Transverse colon (tissue), 4 donors: ENCODE measurements around the gene LILRA6. TPM values are rescaled to one million over a fixed set of nuclear protein-coding genes. Genes with fewer than 3 reads are reported as not detected.
"Not testable (repeated sequence)": the region's sequence is repeated elsewhere in the genome, so short reads cannot be mapped to it uniquely, and the experiment has no call there.

ENCODE experiments used
- DNase-seq: peaks from one replicate; pipeline ENCODE4 v3.0.0-alpha.2; 2019
- H3K27ac ChIP-seq, 4 donors: fragments of 200-600 bp; sonication (generic); 2 replicates each; pipeline ENCODE4 v1.5.1; 2016 to 2018; ENCODE audit warnings: inconsistent platforms in 4 of 4
- H3K27me3 ChIP-seq: fragments of 200-600 bp; sonication (generic); 2 replicates; pipeline ENCODE4 v1.5.1; 2017; ENCODE audit warnings: inconsistent platforms
- H3K36me3 ChIP-seq, 4 donors: fragments of 200-600 bp; sonication (generic); 2 replicates each; pipeline ENCODE4 v1.5.1; 2017 to 2019; ENCODE audit warnings: inconsistent platforms in 4 of 4
- H3K4me1 ChIP-seq, 4 donors: fragments of 200-600 bp; sonication (generic); 2 replicates each; pipeline ENCODE4 v1.5.1; 2017 to 2020; ENCODE audit warnings: inconsistent platforms in 4 of 4
- H3K4me3 ChIP-seq, 4 donors: fragments of 200-600 bp; sonication (generic); 1 replicate in 1 of 4; 2 replicates in 3 of 4; pipeline versions ENCODE4 v1.5.1 to v1.6.1; 2017 to 2019; ENCODE audit warnings: inconsistent platforms in 4 of 4
- H3K9me3 ChIP-seq, 2 donors: fragments of 200-600 bp; sonication (generic); 2 replicates each; pipeline ENCODE4 v1.5.1; 2017 to 2019; ENCODE audit warnings: inconsistent platforms in 2 of 2
- EP300 ChIP-seq: sonication (generic); formaldehyde crosslinking; IDR thresholded peaks from one replicate; pipeline ENCODE4 v1.6.1; 2017; ENCODE audit warnings: antibody characterized with exemption, low read depth
- POLR2A ChIP-seq: fragments of 450-650 bp; IDR thresholded peaks from one replicate; pipeline ENCODE4 v1.6.1; 2016; ENCODE audit warnings: antibody characterized with exemption, mild to moderate bottlenecking, moderate library complexity
- POLR2AphosphoS5 ChIP-seq, 3 donors: sonication (generic); formaldehyde crosslinking; IDR thresholded peaks; one replicate each; pipeline ENCODE4 v1.6.1; 2016; ENCODE audit warnings: antibody characterized with exemption in 3 of 3
- WGBS, 2 donors: methylation state at CpG; one replicate each; pipeline ENCODE4 v1.1.5; 2018; ENCODE audit warnings: low coverage in 1 of 2; 5-methylcytosine and 5-hydroxymethylcytosine counted together
- in situ Hi-C, 4 donors: fragments of 200-750 bp; cut with MboI; loops; one replicate each; pipeline versions ENCODE4 v1.15.0 to v1.15.1; 2017; ENCODE audit warnings: low sequenced_read_pairs in 3 of 4, low pct_ligation_motif_present in 1 of 4, low pct_unique_long_range_greater_than_20kb in 1 of 4
- intact Hi-C: fragments of 100-400 bp; cut with DNase I; formaldehyde crosslinking; loops from one replicate; pipeline ENCODE4 v1.15.1; 2023; ENCODE audit warnings: low total_unique reads
- total RNA-seq, 4 donors: library from RNA; depleted of rRNA; stranded (reverse); fragments of >200 nt; gene quantifications; one replicate each; pipeline ENCODE4 v1.1.0, GENCODE V29; 2016
- TF ChIP-seq, protein P1 (sequence below), 5 experiments: fragments of 200-600 bp in 3 of 5; fragments of 450-650 bp in 2 of 5; sonication (generic) in 3 of 5; IDR thresholded peaks; 1 replicate in 2 of 5; 2 replicates in 3 of 5; pipeline ENCODE4 v1.5.1; 2016 to 2017; ENCODE audit warnings: antibody characterized with exemption in 5 of 5, inconsistent platforms in 3 of 5, mild to moderate bottlenecking in 2 of 5, moderate library complexity in 1 of 5

The LILRA6 gene
- total RNA-seq, 4 donors from 2014 or later: 0.79 to 1.4 (median 1.1) TPM; not detected in 1

GRCh38 chr19:54275951-54276350 lies 33.4 kb upstream of the LILRA6 start:
- in situ Hi-C loops: no loop called here
- intact Hi-C loops: no loop called here
- 47% methylated on average over 2 of the region's 9 CpGs; no CpG with 5 or more reads in 1 of the 2 donors for WGBS, 2 donors
- no peak overlapping the region for H3K27ac ChIP-seq
- H3K27me3 ChIP-seq: no peaks in the 10 kb centered on the region
- H3K9me3 ChIP-seq: no peaks in the 10 kb centered on the region
- no peak for DNase-seq
- H3K4me1 ChIP-seq: no peaks in the 10 kb centered on the region
- H3K36me3 ChIP-seq: no peaks in the 10 kb centered on the region
- no peak overlapping the region for H3K4me3 ChIP-seq
- no peak for TF ChIP-seq POLR2A
- TF ChIP-seq, protein P1, sequence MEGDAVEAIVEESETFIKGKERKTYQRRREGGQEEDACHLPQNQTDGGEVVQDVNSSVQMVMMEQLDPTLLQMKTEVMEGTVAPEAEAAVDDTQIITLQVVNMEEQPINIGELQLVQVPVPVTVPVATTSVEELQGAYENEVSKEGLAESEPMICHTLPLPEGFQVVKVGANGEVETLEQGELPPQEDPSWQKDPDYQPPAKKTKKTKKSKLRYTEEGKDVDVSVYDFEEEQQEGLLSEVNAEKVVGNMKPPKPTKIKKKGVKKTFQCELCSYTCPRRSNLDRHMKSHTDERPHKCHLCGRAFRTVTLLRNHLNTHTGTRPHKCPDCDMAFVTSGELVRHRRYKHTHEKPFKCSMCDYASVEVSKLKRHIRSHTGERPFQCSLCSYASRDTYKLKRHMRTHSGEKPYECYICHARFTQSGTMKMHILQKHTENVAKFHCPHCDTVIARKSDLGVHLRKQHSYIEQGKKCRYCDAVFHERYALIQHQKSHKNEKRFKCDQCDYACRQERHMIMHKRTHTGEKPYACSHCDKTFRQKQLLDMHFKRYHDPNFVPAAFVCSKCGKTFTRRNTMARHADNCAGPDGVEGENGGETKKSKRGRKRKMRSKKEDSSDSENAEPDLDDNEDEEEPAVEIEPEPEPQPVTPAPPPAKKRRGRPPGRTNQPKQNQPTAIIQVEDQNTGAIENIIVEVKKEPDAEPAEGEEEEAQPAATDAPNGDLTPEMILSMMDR (IDR thresholded peaks at IDR 0.05): no peak
- TF ChIP-seq POLR2AphosphoS5 (IDR thresholded peaks at IDR 0.05): no peak
- no peak for TF ChIP-seq EP300

GRCh38 chr19:54274516-54274915 lies 31.9 kb upstream of the LILRA6 start:
- H3K27me3 ChIP-seq, in situ Hi-C loops, H3K4me3 ChIP-seq, H3K27ac ChIP-seq, H3K9me3 ChIP-seq, intact Hi-C loops, H3K4me1 ChIP-seq, DNase-seq, H3K36me3 ChIP-seq: not testable (repeated sequence)
- WGBS, 2 donors: 64% methylated on average over 6 of the region's 9 CpGs; no CpG with 5 or more reads in 1 of the 2 donors

GRCh38 chr19:54273821-54274220 lies 31.2 kb upstream of the LILRA6 start:
- intact Hi-C loops: no loop called here
- no peak for TF ChIP-seq POLR2A
- TF ChIP-seq POLR2AphosphoS5 (IDR thresholded peaks at IDR 0.05): no peak
- TF ChIP-seq, protein P1 (IDR thresholded peaks at IDR 0.05): no peak
- no peak for TF ChIP-seq EP300
- in situ Hi-C loops: no loop called here
- no peaks in the 10 kb centered on the region for H3K4me1 ChIP-seq
- DNase-seq: no peak
- WGBS, 2 donors: 25 to 32% methylated on average over 3 of the region's 3 CpGs
- peaks cover 5% of the 10 kb centered on the region for H3K27me3 ChIP-seq
- H3K9me3 ChIP-seq: no peaks in the 10 kb centered on the region
- no peak overlapping the region for H3K27ac ChIP-seq
- no peak overlapping the region for H3K4me3 ChIP-seq
- H3K36me3 ChIP-seq: no peaks in the 10 kb centered on the region

GRCh38 chr19:54272181-54272580 lies 29.6 kb upstream of the LILRA6 start:
- H3K9me3 ChIP-seq, H3K27ac ChIP-seq, intact Hi-C loops, H3K27me3 ChIP-seq, H3K4me1 ChIP-seq, H3K36me3 ChIP-seq, H3K4me3 ChIP-seq, DNase-seq, in situ Hi-C loops: not testable (repeated sequence)
- WGBS, 2 donors: 47% methylated on average over 5 of the region's 5 CpGs; no CpG with 5 or more reads in 1 of the 2 donors

DNA sequence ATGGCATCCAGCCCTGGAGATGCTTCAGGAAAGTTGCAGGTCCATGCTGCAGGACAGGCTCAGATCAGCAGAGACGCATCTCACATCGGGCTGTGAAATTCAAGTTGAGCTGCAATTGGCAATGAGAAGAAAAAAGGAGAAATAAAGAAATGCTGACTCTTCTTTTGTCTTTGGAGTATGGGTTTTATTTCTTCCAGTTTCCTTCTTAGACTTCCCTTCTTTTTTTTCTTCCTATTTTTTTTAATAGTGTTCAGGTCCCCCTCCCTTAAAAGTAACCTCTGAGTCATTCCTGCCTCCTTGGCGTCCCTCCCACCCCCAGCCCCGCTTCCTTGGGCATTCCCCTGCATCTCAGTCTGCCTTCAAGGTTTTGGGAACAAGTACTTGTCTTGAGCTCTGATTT lies 29.0 kb upstream of the LILRA6 start:
- H3K4me3 ChIP-seq, H3K27ac ChIP-seq, H3K27me3 ChIP-seq, H3K4me1 ChIP-seq, in situ Hi-C loops, intact Hi-C loops, H3K36me3 ChIP-seq, DNase-seq, H3K9me3 ChIP-seq: not testable (repeated sequence)
- WGBS, 2 donors: 47 to 58% methylated on average over 4 of the region's 4 CpGs

DNA sequence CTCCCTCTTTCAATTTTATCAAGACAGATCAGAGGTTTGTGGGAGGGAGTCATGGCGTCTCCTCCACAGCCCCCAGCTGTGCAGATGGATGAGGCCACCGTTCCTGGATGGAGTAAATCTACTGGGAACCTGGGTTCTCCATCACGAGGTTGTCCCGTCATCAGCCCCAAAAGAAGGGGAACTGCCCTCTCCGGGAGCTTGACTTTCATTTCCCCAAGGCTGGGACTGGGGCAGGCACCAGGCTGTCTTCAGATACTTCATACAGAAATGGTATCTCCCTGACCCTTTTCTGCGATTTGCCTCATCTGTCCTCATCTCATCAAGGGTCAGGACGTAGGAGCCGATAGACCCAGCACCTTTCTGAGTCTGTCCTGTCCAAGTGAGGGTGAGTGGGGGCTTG lies 28.5 kb upstream of the LILRA6 start:
- in situ Hi-C loops: no loop called here
- Histone ChIP-seq H3K36me3 (no peaks in the 10 kb centered on the region), H3K27me3 (peaks cover 5% of the 10 kb centered on the region), H3K4me1 (no peaks in the 10 kb centered on the region), H3K4me3 (no peak overlapping the region), H3K9me3 (no peaks in the 10 kb centered on the region), H3K27ac (no peak overlapping the region)
- TF ChIP-seq, protein P1 (IDR thresholded peaks at IDR 0.05): no peak
- TF ChIP-seq EP300 (no peak), POLR2A (no peak), POLR2AphosphoS5 (IDR thresholded peaks at IDR 0.05) (no peak)
- intact Hi-C loops: no loop called here
- DNase-seq: peak; percentile 27
- 68% methylated on average over 8 of the region's 8 CpGs; no CpG with 5 or more reads in 1 of the 2 donors for WGBS, 2 donors
